Astrocyte of the spinal cord (primary cell): ENCODE data around the gene SLC8A2.
A peak's percentile ranks its signal among the peaks of the same experiment; 100 is the strongest.

Experiments
- DNase-seq: peaks from one replicate; pipeline ENCODE4 v3.0.0; 2011; ENCODE audit warnings: low read depth, low spot score
- H3K4me3 ChIP-seq: 2 replicates; pipeline ENCODE4 v1.5.1; 2011; ENCODE audit warnings: low read depth, mild to moderate bottlenecking, low read length, moderate library complexity
- CTCF ChIP-seq: IDR thresholded peaks from 2 replicates; pipeline ENCODE4 v1.5.1; 2012; ENCODE audit warnings: low read depth, mild to moderate bottlenecking, low read length, inconsistent platforms
- in situ Hi-C: cut with HindIII; loops from 2 replicates; pipeline ENCODE4 v1.10.0; 2017; ENCODE audit warnings: low sequenced_read_pairs

The SLC8A2 gene

GRCh38 chr19:47471733-47472457 is at the start of gene SLC8A2:
TSS of gene SLC8A2 (minus strand) at chr19:47471893. CDS start at chr19:47466403, 5,490 bp downstream.
- H3K4me3 ChIP-seq = no peak within 1 kb of the TSS
- in situ Hi-C loops = no loop called here
- DNase-seq = peak; percentile 77
- TF ChIP-seq CTCF = no peak

GRCh38 chr19:47520839-47521238 is 49.1 kb upstream of the SLC8A2 start:
- DNase-seq = no peak
- H3K4me3 ChIP-seq = no peak overlapping the region
- TF ChIP-seq CTCF = no peak
- in situ Hi-C loops = no loop called here

GRCh38 chr19:47520343-47520806 is 48.7 kb upstream of the SLC8A2 start:
- no peak for TF ChIP-seq CTCF
- in situ Hi-C loops = no loop called here
- no peak overlapping the region for H3K4me3 ChIP-seq
- DNase-seq = no peak

GRCh38 chr19:47518854-47519253 is 47.2 kb upstream of the SLC8A2 start:
- no peak for TF ChIP-seq CTCF
- in situ Hi-C loops = no loop called here
- H3K4me3 ChIP-seq = no peak overlapping the region
- DNase-seq = no peak

- no peak overlapping the region for H3K4me3 ChIP-seq
- TF ChIP-seq CTCF = no peak
- DNase-seq = peak; percentile 14
- in situ Hi-C loops = no loop called here
These were observed 46.4 kb upstream of the SLC8A2 start for GRCh38 chr19:47518139-47518538.

GRCh38 chr19:47514869-47515588 is 43.3 kb upstream of the SLC8A2 start, which contains the start of gene NAPA:
TSS of gene NAPA (minus strand) at chr19:47515063. CDS start at chr19:47514940, 123 bp downstream.
- in situ Hi-C loops = no loop called here
- TF ChIP-seq CTCF = no peak
- peak within 1 kb of the TSS; percentile 100 for H3K4me3 ChIP-seq
- DNase-seq = peak; percentile 100
